Measurements from ENCODE around the gene GGNBP2.

DNA sequence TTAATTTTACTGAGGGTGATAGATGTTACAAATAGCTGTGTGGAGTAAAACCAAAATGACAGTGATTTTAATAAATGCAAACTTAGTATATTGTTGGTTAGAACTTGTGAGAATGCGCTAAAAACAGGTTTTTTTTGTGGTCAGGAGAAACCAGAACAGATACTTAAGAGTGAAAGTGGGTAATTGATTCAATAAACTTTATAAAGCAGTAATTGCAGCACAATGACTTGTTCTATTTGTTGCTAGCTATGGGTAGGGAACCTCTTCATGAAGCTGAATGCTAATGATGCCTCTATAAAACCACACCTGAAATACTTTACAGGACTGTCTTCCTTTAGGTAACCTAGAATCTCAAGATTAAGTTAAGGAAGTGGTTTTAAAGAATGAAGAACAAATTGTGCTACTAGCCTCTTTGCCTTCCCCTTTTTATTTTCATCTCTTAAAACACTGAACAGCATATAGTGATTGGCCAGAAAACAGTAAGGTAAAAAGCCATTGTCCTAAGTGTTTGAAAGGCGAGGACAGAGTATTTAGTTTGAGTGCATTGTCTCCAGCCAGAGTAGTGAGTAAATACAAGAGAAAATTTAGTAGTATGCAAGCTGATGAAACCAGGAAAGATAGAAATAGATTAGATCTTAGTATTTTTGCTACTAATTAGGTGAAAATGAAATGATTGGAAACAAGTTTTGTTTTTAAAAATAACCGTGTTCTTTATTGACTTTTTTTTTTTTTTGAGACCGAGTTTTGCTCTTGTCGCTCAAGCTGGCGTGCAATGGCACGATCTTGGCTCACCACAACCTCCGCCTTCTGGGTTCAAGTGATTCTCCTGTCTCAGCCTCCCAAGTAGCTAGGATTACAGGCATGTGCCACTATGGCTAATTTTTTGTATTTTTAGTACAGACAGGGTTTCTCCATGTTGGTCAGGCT is 6.0 kb downstream of the GGNBP2 start:
- TF ChIP-seq, protein P1, sequence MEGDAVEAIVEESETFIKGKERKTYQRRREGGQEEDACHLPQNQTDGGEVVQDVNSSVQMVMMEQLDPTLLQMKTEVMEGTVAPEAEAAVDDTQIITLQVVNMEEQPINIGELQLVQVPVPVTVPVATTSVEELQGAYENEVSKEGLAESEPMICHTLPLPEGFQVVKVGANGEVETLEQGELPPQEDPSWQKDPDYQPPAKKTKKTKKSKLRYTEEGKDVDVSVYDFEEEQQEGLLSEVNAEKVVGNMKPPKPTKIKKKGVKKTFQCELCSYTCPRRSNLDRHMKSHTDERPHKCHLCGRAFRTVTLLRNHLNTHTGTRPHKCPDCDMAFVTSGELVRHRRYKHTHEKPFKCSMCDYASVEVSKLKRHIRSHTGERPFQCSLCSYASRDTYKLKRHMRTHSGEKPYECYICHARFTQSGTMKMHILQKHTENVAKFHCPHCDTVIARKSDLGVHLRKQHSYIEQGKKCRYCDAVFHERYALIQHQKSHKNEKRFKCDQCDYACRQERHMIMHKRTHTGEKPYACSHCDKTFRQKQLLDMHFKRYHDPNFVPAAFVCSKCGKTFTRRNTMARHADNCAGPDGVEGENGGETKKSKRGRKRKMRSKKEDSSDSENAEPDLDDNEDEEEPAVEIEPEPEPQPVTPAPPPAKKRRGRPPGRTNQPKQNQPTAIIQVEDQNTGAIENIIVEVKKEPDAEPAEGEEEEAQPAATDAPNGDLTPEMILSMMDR (IDR thresholded peaks at IDR 0.05; ENCODE audit: control extremely low read depth in 1 of 3, insufficient read depth in 1 of 3, low read depth in 1 of 3, low read length in 3 of 3), result no peak
- TF ChIP-seq POLR2AphosphoS5 (IDR thresholded peaks at IDR 0.05; ENCODE audit: low read depth, low read length), result no peak
- no peak for TF ChIP-seq EZH2 (IDR thresholded peaks at IDR 0.05; ENCODE audit: low read depth, low read length, severe bottlenecking)
- no peak for TF ChIP-seq FOSL1 (IDR thresholded peaks at IDR 0.05; ENCODE audit: insufficient read depth, low read depth, low read length)
- TF ChIP-seq BACH1 (IDR thresholded peaks at IDR 0.05; ENCODE audit: low read length), result no peak
- TF ChIP-seq NANOG (IDR thresholded peaks at IDR 0.05; ENCODE audit: insufficient read depth, low read depth, low read length, poor library complexity, severe bottlenecking), result no peak
- no peak for TF ChIP-seq JUND (IDR thresholded peaks at IDR 0.05; ENCODE audit: low read length)
- TF ChIP-seq POLR2A (IDR thresholded peaks at IDR 0.05; ENCODE audit: control extremely low read depth in 1 of 2, low read depth in 2 of 2, low read length in 2 of 2), result no peak
